MM.1S (cell line): ENCODE results near the gene CFHR4.

Source experiments
- DNase-seq: peaks from one replicate; pipeline ENCODE4 v3.0.0-alpha.2; 2015
- H2AFZ ChIP-seq: fragments of 300-600 bp; sonication (generic); 2 replicates; pipeline ENCODE4 v1.6.0; 2016; ENCODE audit warnings: antibody characterized with exemption, low read length
- H3F3A ChIP-seq: fragments of 300-600 bp; sonication (generic); 2 replicates; pipeline ENCODE4 v1.6.1; 2016; ENCODE audit warnings: mild to moderate bottlenecking, antibody characterized with exemption, low read length, moderate library complexity, mixed read lengths; ENCODE audit not compliant: insufficient read depth
- H3K27ac ChIP-seq: fragments of 300-600 bp; sonication (generic); 2 replicates; pipeline ENCODE4 v1.5.1; 2016; ENCODE audit warnings: mild to moderate bottlenecking, low read length
- H3K27me3 ChIP-seq: fragments of 300-600 bp; sonication (generic); replicated peaks from 2 replicates; pipeline ENCODE4 v1.6.0; 2016; ENCODE audit warnings: low read length; ENCODE audit not compliant: insufficient read depth
- H3K36me3 ChIP-seq: fragments of 300-600 bp; sonication (generic); replicated peaks from 2 replicates; pipeline ENCODE4 v1.6.1; 2016; ENCODE audit warnings: mild to moderate bottlenecking, low read length, mixed read lengths; ENCODE audit not compliant: insufficient read depth
- H3K4me1 ChIP-seq: fragments of 300-600 bp; sonication (generic); 2 replicates; pipeline ENCODE4 v1.6.1; 2016; ENCODE audit warnings: low read length, mixed read lengths
- H3K4me2 ChIP-seq: fragments of 300-600 bp; sonication (generic); 2 replicates; pipeline ENCODE4 v1.6.0; 2016; ENCODE audit warnings: low read depth, low read length
- H3K4me3 ChIP-seq: fragments of 300-600 bp; sonication (generic); 2 replicates; pipeline ENCODE4 v1.5.1; 2016; ENCODE audit warnings: low read length, mixed read lengths
- H3K79me2 ChIP-seq: fragments of 300-600 bp; sonication (generic); 2 replicates; pipeline ENCODE4 v1.6.1; 2016; ENCODE audit warnings: mixed run types, low read length, mixed read lengths
- H3K9ac ChIP-seq: fragments of 300-600 bp; sonication (generic); 2 replicates; pipeline ENCODE4 v1.6.1; 2016; ENCODE audit warnings: low read length, mixed read lengths
- H3K9me2 ChIP-seq: fragments of 300-600 bp; sonication (generic); replicated peaks from 2 replicates; pipeline ENCODE4 v1.6.1; 2016; ENCODE audit warnings: mild to moderate bottlenecking, low read length, mixed read lengths; ENCODE audit not compliant: insufficient read depth
- H3K9me3 ChIP-seq: fragments of 300-600 bp; sonication (generic); replicated peaks from 2 replicates; pipeline ENCODE4 v1.6.1; 2016; ENCODE audit warnings: mild to moderate bottlenecking, low read length, mixed read lengths; ENCODE audit not compliant: insufficient read depth
- H4K20me1 ChIP-seq: fragments of 300-600 bp; sonication (generic); 2 replicates; pipeline ENCODE4 v1.6.1; 2016; ENCODE audit warnings: mild to moderate bottlenecking, low read length, moderate library complexity, mixed read lengths; ENCODE audit not compliant: insufficient read depth
- CTCF ChIP-seq: fragments of 300-600 bp; sonication (generic); IDR thresholded peaks from 2 replicates; pipeline ENCODE4 v1.5.1; 2016; ENCODE audit warnings: antibody characterized with exemption, low read length, mixed read lengths
- EZH2 ChIP-seq: fragments of 300-600 bp; sonication (generic); optimal IDR thresholded peaks from 2 replicates; pipeline ENCODE3; 2017; ENCODE audit warnings: low read depth, mild to moderate bottlenecking, antibody characterized with exemption, low read length, mixed read lengths
- EZH2phosphoT487 ChIP-seq: fragments of 300-600 bp; sonication (generic); IDR thresholded peaks from 2 replicates; pipeline ENCODE4 v1.6.1; 2018; ENCODE audit warnings: antibody characterized with exemption, low read length

The CFHR4 gene

GRCh38 chr1:196858811-196859210 lies 29.0 kb upstream of the CFHR4 start:
- Histone ChIP-seq H3K9me2 (no peaks in the 10 kb centered on the region), H3K4me3 (no peak overlapping the region), H3K79me2 (no peaks in the 10 kb centered on the region), H3K36me3 (no peaks in the 10 kb centered on the region), H2AFZ (no peak overlapping the region), H3K9me3 (no peaks in the 10 kb centered on the region), H4K20me1 (no peaks in the 10 kb centered on the region), H3F3A (no peaks in the 10 kb centered on the region), H3K27ac (no peak overlapping the region), H3K9ac (no peak overlapping the region), H3K4me2 (no peak overlapping the region), H3K27me3 (no peaks in the 10 kb centered on the region), H3K4me1 (no peaks in the 10 kb centered on the region)
- TF ChIP-seq CTCF, result no peak
- no peak for TF ChIP-seq EZH2phosphoT487
- TF ChIP-seq EZH2, result no peak
- no peak for DNase-seq

GRCh38 chr1:196860323-196860884 lies 27.4 kb upstream of the CFHR4 start:
- Histone ChIP-seq H3K36me3 (no peaks in the 10 kb centered on the region), H3K27ac (no peak overlapping the region), H3K4me1 (no peaks in the 10 kb centered on the region), H3K4me3 (no peak overlapping the region), H3K9me3 (no peaks in the 10 kb centered on the region), H4K20me1 (no peaks in the 10 kb centered on the region), H3F3A (no peaks in the 10 kb centered on the region), H3K9ac (no peak overlapping the region), H3K79me2 (no peaks in the 10 kb centered on the region), H3K27me3 (no peaks in the 10 kb centered on the region), H3K9me2 (no peaks in the 10 kb centered on the region), H3K4me2 (no peak overlapping the region), H2AFZ (no peak overlapping the region)
- TF ChIP-seq CTCF (no peak), EZH2phosphoT487 (no peak), EZH2 (no peak)
- DNase-seq, result no peak

- Histone ChIP-seq H4K20me1 (no peaks in the 10 kb centered on the region), H3K27ac (no peak overlapping the region), H3F3A (no peaks in the 10 kb centered on the region), H2AFZ (no peak overlapping the region), H3K4me3 (no peak overlapping the region), H3K9ac (no peak overlapping the region), H3K4me2 (no peak overlapping the region), H3K36me3 (no peaks in the 10 kb centered on the region), H3K4me1 (no peaks in the 10 kb centered on the region), H3K27me3 (no peaks in the 10 kb centered on the region), H3K9me2 (no peaks in the 10 kb centered on the region), H3K79me2 (no peaks in the 10 kb centered on the region), H3K9me3 (no peaks in the 10 kb centered on the region)
- TF ChIP-seq CTCF (no peak), EZH2phosphoT487 (no peak), EZH2 (no peak)
- DNase-seq, result no peak
Measured at GRCh38 chr1:196861429-196861828, 26.4 kb upstream of the CFHR4 start.
